BLaER1 treated with 17β-estradiol and CSF1 and Interleukin-3, amounts not matched to agents 10 nM and 100 nM (cell line): Measurements from ENCODE around the gene WFIKKN1.

ENCODE experiments used
- H3K27ac ChIP-seq, 11 experiments: shearing (Covaris generic); formaldehyde crosslinking; 2 replicates each; pipeline ENCODE4 v1.8.1; 2022
- H3K27me3 ChIP-seq, 11 experiments: shearing (Covaris generic); formaldehyde crosslinking; 2 replicates each; pipeline ENCODE4 v1.8.1; 2022
- H3K36me3 ChIP-seq, 11 experiments: shearing (Covaris generic); formaldehyde crosslinking; 2 replicates each; pipeline ENCODE4 v1.8.1; 2022
- H3K4me1 ChIP-seq, 10 experiments: shearing (Covaris generic); formaldehyde crosslinking; 2 replicates each; pipeline ENCODE4 v1.8.1; 2022
- H3K4me2 ChIP-seq, 11 experiments: shearing (Covaris generic); formaldehyde crosslinking; 2 replicates each; pipeline ENCODE4 v1.8.1; 2022
- H3K4me3 ChIP-seq, 10 experiments: shearing (Covaris generic); formaldehyde crosslinking; 2 replicates each; pipeline ENCODE4 v1.8.1; 2022
- H3K9ac ChIP-seq, 11 experiments: shearing (Covaris generic); formaldehyde crosslinking; 2 replicates each; pipeline ENCODE4 v1.8.1; 2022
- H3K9me3 ChIP-seq, 11 experiments: shearing (Covaris generic); formaldehyde crosslinking; replicated peaks in 1 of 11; 2 replicates each; pipeline ENCODE4 v1.8.1; 2022
- H4K20me1 ChIP-seq, 11 experiments: shearing (Covaris generic); formaldehyde crosslinking; 2 replicates each; pipeline ENCODE4 v1.8.1; 2022
- Cebpa-rat ChIP-seq, 11 experiments: shearing (Covaris generic); IDR thresholded peaks; 2 replicates each; pipeline ENCODE4 v1.8.1; 2022

WFIKKN1 gene

DNA sequence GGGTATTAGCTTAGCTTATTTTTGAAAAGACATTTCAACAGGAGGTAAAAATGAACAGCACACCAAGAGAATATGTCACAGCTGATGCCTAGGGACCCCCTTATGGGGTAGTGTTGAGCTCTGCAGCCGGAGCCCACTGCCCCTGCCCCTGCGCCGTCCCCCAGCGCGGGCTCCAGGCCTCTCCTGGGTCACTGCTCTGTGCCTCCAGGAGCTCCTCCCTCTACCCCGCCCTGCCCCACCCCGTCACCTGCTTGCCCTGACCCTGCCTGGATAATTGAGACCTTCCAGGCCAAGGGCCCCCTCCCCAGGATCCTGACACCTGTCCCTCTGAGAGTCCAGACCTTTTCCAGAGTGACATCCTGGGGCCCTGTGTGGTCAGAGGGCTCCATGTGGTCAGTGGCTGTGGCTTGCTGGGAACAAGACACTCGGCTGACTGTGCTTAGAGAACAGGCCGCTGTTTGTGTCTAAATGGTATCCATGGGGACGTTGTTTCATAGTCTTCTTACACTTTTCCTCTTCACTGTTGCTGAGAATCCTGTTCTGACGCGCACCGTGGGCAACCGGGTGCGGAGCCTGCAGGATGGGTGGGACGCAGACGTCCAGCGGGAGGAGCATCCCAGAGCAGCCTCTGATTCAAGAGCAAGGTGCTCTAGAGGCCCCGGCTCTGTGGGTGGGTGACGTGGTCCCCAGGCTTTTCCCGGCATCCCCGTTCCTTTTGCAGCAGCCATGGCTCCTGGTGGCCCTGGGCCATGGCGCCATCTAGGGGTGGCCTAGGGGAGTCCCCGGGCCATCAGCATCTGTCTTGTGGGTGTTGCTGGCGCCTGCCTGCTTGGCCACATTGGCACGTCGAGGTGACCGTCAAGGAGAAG, 20.0 kb upstream of the WFIKKN1 start:
- Histone ChIP-seq H3K27ac (peak overlapping the region in 3 of 11 experiments; percentile 28 to 32 (median 30); a peak in 2 of 22 replicates), H3K4me2 (peak overlapping the region in 8 of 11 experiments; percentile 51 to 83 (median 71); a peak in 15 of 22 replicates), H3K36me3 (peaks cover 9 to 38% (median 23%) of the 10 kb centered on the region in 11 experiments; a peak in 18 of 22 replicates), H3K4me1 (peaks cover 0 to 57% (median 44%) of the 10 kb centered on the region in 10 experiments; a peak in 16 of 20 replicates), H3K27me3 (no peaks in the 10 kb centered on the region), H3K9ac (peak overlapping the region in 5 of 11 experiments; percentile 24 to 65 (median 54); a peak in 8 of 22 replicates), H4K20me1 (peaks cover 32 to 73% (median 57%) of the 10 kb centered on the region in 11 experiments; a peak in 21 of 22 replicates), H3K9me3 (peaks cover 0 to 44% (median 34%) of the 10 kb centered on the region in 11 experiments; a peak in 21 of 22 replicates), H3K4me3 (no peak overlapping the region)
- TF ChIP-seq Cebpa-rat (IDR thresholded peaks at IDR 0.05): no peak

DNA sequence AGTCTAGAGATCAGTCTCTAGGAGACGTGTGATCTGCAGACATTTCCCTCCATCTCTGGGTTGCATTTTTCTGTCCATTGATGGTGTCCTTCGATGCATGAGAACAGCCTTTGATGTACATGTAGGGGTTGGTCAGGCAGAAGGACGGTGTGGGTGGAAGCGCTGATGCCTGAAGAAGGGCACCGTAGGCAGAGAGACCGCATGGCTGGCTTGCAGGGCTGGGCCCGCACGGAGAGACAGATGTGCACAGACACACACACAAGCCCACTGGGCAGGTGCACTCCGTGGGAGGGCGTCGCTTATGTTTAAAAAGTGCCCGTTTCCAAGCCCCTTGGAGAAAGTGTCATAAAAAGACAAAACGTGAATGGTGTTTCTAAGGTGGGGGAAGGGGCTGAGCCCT, 15.7 kb upstream of the WFIKKN1 start:
- Histone ChIP-seq H3K27ac (no peak overlapping the region), H3K36me3 (peaks cover 8 to 35% (median 15%) of the 10 kb centered on the region in 11 experiments; a peak in 15 of 22 replicates), H3K27me3 (no peaks in the 10 kb centered on the region), H3K4me2 (peak overlapping the region in 9 of 11 experiments; percentile 13 to 82 (median 56); a peak in 16 of 22 replicates), H3K4me3 (no peak overlapping the region), H3K4me1 (peaks cover 0 to 36% (median 28%) of the 10 kb centered on the region in 10 experiments; a peak in 16 of 20 replicates), H3K9me3 (peaks cover 0 to 22% (median 15%) of the 10 kb centered on the region in 11 experiments; a peak in 19 of 22 replicates), H4K20me1 (peaks cover 25 to 78% (median 67%) of the 10 kb centered on the region in 11 experiments; a peak in 21 of 22 replicates), H3K9ac (peak overlapping the region in 1 of 11 experiments; percentile 44; a peak in 1 of 22 replicates)
- no peak for TF ChIP-seq Cebpa-rat (IDR thresholded peaks at IDR 0.05)

DNA sequence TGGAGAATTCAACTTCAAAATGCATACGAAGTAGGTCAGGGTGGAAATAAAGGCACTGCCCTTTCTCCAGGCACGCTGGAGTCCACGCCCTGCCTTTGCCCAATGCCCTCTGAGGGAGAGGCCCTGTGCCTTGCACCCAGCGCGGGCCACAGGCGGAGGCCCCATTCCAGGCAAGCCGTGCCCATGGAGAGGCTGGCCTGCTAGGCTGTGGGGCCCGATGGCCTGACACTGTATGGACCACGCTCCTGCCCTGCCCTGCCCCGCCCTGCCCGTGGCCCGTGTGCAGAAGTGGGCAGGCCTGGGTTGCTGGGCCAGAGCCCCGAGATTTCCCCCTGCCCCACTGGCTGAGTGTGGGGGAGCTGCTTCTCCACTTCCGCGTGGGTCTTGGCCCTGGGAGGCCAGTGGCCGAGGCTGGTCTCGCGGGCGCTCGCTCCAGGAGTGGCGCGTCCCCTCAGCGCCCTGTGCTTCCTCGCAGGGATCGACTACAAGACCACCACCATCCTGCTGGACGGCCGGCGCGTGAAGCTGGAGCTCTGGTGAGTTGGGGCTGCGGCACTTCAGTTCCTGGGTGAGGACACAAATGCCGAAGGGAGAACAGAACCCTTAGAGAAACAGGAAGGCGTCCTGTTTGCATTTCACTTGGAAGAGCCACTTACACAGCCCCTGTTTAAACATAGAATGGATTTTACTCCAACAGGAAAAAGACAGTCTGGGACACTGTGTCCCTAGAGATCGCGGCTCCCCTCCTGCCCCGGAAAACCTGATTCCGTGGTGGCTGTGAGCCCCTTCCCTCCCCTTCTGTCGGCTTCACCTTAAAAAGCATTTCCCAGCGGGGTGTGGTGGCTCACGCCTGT, 13.8 kb upstream of the WFIKKN1 start:
- TF ChIP-seq Cebpa-rat (IDR thresholded peaks at IDR 0.05): no peak
- peaks cover 29 to 82% (median 66%) of the 10 kb centered on the region in 11 experiments; a peak in 21 of 22 replicates for H4K20me1 ChIP-seq
- peaks cover 8 to 37% (median 15%) of the 10 kb centered on the region in 11 experiments; a peak in 15 of 22 replicates for H3K36me3 ChIP-seq
- no peak overlapping the region for H3K4me3 ChIP-seq
- no peak overlapping the region for H3K27ac ChIP-seq
- H3K27me3 ChIP-seq: no peaks in the 10 kb centered on the region
- H3K4me2 ChIP-seq: no peak overlapping the region
- H3K9me3 ChIP-seq: peaks cover 0 to 13% (median 12%) of the 10 kb centered on the region in 11 experiments; a peak in 19 of 22 replicates
- H3K4me1 ChIP-seq: peaks cover 0 to 38% (median 31%) of the 10 kb centered on the region in 10 experiments; a peak in 16 of 20 replicates
- H3K9ac ChIP-seq: no peak overlapping the region

- Histone ChIP-seq H3K27ac (no peak overlapping the region), H3K4me2 (no peak overlapping the region), H3K4me1 (peaks cover 0 to 45% (median 35%) of the 10 kb centered on the region in 10 experiments; a peak in 16 of 20 replicates), H3K27me3 (no peaks in the 10 kb centered on the region), H3K36me3 (peaks cover 8 to 37% (median 15%) of the 10 kb centered on the region in 11 experiments; a peak in 15 of 22 replicates), H3K4me3 (no peak overlapping the region), H4K20me1 (peaks cover 29 to 91% (median 75%) of the 10 kb centered on the region in 11 experiments; a peak in 21 of 22 replicates), H3K9me3 (peaks cover 0 to 13% (median 12%) of the 10 kb centered on the region in 11 experiments; a peak in 19 of 22 replicates), H3K9ac (no peak overlapping the region)
- no peak for TF ChIP-seq Cebpa-rat (IDR thresholded peaks at IDR 0.05)
These were observed 12.9 kb upstream of the WFIKKN1 start for GRCh38 chr16:617855-618254.

GRCh38 chr16:619476-620100, 11.2 kb upstream of the WFIKKN1 start:
- no peak for TF ChIP-seq Cebpa-rat (IDR thresholded peaks at IDR 0.05)
- H3K4me2 ChIP-seq: no peak overlapping the region
- no peak overlapping the region for H3K4me3 ChIP-seq
- H3K9ac ChIP-seq: no peak overlapping the region
- H3K27me3 ChIP-seq: no peaks in the 10 kb centered on the region
- H3K27ac ChIP-seq: no peak overlapping the region
- H3K36me3 ChIP-seq: peaks cover 0 to 27% (median 6%) of the 10 kb centered on the region in 11 experiments; a peak in 11 of 22 replicates
- peaks cover 25 to 97% (median 81%) of the 10 kb centered on the region in 11 experiments; a peak in 21 of 22 replicates for H4K20me1 ChIP-seq
- peaks cover 0 to 48% (median 36%) of the 10 kb centered on the region in 10 experiments; a peak in 16 of 20 replicates for H3K4me1 ChIP-seq
- no peaks in the 10 kb centered on the region for H3K9me3 ChIP-seq

GRCh38 chr16:620700-621525, 9.9 kb upstream of the WFIKKN1 start:
- no peak overlapping the region for H3K27ac ChIP-seq
- H3K4me3 ChIP-seq: no peak overlapping the region
- H3K27me3 ChIP-seq: no peaks in the 10 kb centered on the region
- H3K9me3 ChIP-seq: no peaks in the 10 kb centered on the region
- H4K20me1 ChIP-seq: peaks cover 24 to 97% (median 81%) of the 10 kb centered on the region in 11 experiments; a peak in 21 of 22 replicates
- peaks cover 0 to 33% (median 13%) of the 10 kb centered on the region in 11 experiments; a peak in 13 of 22 replicates for H3K36me3 ChIP-seq
- peaks cover 0 to 46% (median 36%) of the 10 kb centered on the region in 10 experiments; a peak in 16 of 20 replicates for H3K4me1 ChIP-seq
- H3K4me2 ChIP-seq: peak overlapping the region in 8 of 11 experiments; percentile 10 to 62 (median 38); a peak in 13 of 22 replicates
- no peak for TF ChIP-seq Cebpa-rat (IDR thresholded peaks at IDR 0.05)
- H3K9ac ChIP-seq: peak overlapping the region in 4 of 11 experiments; percentile 6 to 41 (median 18); a peak in 4 of 22 replicates

- no peaks in the 10 kb centered on the region for H3K27me3 ChIP-seq
- no peak for TF ChIP-seq Cebpa-rat (IDR thresholded peaks at IDR 0.05)
- H3K36me3 ChIP-seq: peaks cover 0 to 40% (median 18%) of the 10 kb centered on the region in 11 experiments; a peak in 14 of 22 replicates
- no peak overlapping the region for H3K4me3 ChIP-seq
- H4K20me1 ChIP-seq: peaks cover 24 to 97% (median 80%) of the 10 kb centered on the region in 11 experiments; a peak in 21 of 22 replicates
- H3K9ac ChIP-seq: peak overlapping the region in 4 of 11 experiments; percentile 7 to 41 (median 33); a peak in 4 of 22 replicates
- H3K9me3 ChIP-seq: no peaks in the 10 kb centered on the region
- H3K27ac ChIP-seq: no peak overlapping the region
- H3K4me1 ChIP-seq: peaks cover 5 to 46% (median 39%) of the 10 kb centered on the region in 10 experiments; a peak in 19 of 20 replicates
- peak overlapping the region in 8 of 11 experiments; percentile 10 to 62 (median 38); a peak in 14 of 22 replicates for H3K4me2 ChIP-seq
These were observed 9.2 kb upstream of the WFIKKN1 start for GRCh38 chr16:621526-622105.
